GM20431 (cell line): ENCODE data around the gene MGAT4A.

ENCODE experiments used
- in situ Hi-C: fragments of 300-500 bp; cut with MseI, MboI; formaldehyde crosslinking; loops from one replicate; pipeline ENCODE4 v1.15.0; 2020; ENCODE audit warnings: low sequenced_read_pairs; ENCODE audit not compliant: unreplicated experiment

Gene MGAT4A

DNA sequence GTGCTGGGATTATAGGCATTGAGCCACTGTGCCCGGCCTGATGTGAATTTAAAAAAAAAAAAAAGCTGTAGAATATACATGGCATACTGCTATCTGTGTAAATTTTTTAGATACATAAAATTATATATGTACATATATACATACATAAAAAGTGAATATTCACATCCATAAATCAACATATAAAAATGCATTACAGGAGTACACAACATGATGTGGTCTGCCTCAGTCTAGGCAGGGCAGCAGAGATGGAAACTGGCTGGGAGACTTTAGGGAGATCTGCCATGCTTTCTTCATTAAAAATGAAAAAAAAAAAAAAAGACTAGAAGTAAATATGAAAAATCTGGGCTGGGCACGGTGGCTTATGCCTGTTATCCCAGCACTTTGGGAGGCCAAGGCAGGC, 24.3 kb downstream of the MGAT4A start:
- in situ Hi-C loops, result no loop called here

DNA sequence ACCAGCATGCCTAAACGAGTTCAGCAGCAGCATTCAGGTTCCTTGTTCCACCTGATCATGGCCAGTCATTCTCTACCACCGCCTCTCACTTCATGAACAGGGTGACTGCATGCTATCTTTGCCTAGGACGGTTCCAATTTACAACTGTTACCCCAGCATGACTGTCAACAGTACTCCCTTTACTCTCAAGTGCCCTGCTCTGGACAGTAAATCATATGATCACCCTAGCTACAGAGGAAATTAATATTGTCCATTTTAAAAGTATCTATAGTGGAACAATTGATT, 25.7 kb downstream of the MGAT4A start:
- in situ Hi-C loops, result no loop called here

DNA sequence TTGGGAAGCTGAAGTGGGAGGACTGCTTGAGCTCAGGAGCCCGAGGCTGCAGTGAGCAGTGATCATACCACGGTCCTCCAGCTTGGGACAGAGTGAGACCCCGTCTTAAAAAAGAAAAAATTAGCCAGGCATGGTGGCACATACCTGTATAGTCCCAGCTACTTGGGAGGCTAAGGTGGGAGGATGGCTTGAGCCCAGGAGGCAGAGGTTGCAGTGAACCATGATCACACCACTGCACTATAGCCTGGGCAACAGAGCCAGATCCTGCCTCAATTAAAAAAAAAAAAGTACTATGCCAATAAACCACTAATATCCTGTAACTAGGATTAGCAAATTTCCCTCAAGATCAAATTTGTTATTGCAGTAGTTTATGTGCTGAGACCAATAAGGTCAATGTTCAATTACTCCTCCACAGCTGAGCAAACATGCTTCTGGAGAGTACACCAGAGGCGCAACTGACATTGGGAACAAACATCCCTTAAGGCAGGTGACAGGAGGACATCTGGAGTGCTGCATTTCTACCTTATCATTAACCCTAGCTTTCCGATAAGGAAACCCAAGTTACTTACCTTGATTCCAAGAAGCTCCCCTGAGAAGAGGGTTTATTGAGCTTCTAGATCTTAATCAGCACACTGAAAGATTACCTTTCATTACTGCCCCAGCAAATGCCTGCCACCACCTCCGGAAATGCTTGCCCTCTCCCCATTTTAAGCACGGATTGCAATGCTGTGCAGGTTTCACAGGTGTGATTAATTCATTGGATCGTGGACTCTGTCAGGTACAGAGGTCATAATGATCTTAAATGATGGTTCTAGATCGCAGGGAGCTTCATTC, 26.2 kb downstream of the MGAT4A start:
- in situ Hi-C loops, result no loop called here

DNA sequence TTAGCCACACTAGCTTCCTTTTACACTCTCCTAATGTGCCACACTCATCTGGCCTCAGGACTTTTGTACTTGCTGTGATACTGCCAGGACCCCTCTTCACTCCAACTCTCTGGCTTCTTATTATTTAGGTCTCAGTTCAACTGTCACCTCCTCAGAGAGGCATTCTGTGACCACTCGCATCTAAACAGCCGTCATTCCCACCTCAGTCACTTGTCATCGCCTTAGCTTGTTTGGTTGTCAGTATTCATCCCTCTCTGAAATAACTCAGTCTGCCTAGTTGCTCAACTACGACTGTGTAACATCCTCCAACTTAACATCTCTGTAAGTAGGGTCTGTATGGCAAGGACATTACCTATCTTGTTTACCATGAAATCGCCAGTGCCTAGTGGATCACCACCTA, 27.2 kb downstream of the MGAT4A start:
- in situ Hi-C loops, result no loop called here

DNA sequence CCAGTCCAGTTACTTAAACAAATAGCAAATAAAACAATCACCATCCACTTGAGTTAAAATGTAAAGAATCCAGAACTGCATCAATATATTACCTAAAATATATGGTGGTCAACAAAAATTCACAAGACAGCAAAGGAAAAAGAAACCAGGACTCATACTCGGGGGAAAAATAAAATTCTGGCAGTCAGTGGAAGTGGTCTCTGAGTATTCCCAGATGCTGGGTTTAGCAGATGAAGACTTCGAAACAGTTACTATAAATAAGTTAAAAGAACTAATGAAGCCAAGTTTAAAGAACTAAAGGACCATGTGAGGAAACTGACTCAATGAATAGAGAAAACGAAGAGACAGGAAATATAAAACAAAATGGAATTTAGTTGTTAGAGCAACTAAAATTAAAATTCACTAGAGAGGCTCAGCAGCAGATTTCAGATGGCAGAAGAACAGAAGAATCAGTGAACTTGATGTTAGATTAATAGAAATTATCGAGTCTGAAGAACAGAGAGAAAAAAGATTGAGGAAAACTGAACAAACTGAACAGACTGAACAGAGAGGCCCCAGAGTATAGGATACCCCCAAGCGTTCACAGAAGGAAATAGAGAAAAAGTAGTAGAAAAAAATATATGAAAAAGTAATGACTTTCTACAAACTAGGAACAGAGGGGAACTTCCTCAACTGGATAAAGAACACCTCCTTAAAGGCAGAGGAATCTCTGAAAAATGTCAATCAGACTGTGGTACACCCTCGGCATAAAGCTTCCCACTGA, 27.9 kb downstream of the MGAT4A start:
- in situ Hi-C loops, result no loop called here

DNA sequence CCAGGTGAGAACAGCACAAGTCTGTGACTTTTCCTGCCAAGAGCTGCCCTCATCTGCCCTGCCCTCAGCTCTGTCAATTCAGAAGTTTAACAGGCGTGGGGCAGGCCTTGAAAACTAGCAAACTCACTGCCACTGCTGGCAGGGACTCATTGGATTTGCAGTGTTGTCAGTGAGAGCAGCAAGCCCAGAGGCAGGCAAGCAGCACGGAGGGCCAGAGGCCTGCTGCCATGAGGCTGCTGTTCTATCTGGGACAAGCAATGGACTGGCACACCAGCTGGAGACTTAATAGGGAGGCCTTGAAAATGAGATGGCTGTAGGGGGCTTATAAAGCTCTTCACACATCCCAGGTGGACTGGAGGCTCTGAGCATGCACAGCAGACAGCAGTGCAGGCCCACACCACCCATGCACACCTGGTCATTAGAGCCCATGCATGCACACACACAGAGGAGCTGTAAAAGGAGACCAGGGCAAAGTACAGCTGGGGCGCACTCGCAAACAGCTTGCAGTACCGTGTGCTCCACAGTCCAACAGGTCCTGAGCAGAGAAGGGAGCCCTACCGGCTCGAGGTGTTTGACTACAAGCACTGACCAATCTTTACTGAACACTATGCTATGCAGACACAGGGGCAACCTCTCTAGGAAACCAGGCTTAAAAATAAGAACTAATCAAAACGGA, 28.7 kb downstream of the MGAT4A start:
- in situ Hi-C loops, result no loop called here

DNA sequence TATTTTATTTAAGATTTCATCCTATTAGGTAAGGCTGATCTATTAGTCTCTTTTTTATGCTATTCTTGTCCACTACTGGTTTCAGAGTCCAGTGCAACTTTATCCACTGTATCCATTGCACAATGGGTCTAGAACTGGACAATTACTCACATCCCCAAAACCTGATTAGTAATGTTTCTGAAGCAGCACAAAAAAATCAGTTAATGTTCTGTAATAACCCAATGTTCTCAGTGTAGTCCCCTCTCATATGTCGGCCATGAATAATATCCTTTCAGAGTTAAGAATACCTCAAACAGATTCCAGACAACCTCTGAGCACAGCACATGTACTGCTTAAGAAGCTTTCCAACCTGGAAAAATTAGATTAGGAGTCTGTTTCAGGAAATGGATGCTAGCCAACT, 29.7 kb downstream of the MGAT4A start:
- in situ Hi-C loops, result no loop called here

DNA sequence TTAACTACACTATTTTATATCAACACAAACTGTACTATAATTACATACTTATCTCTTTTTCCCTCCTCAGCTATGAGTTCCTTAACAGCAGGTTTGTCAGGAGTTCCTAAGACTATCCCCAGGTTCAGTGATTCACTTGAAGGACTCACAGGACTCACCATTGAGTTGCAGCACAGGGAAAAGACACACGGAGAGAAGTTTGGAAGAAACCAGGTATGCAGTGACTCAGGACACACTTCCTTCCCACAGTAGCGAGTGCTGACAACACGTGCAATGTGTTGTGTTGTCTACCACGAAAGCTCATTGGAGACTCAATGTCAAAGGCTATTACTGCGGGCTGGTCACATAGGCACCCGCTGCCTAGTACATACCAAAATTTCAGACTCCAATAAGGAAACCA, 32.0 kb downstream of the MGAT4A start:
- in situ Hi-C loops, result no loop called here

DNA sequence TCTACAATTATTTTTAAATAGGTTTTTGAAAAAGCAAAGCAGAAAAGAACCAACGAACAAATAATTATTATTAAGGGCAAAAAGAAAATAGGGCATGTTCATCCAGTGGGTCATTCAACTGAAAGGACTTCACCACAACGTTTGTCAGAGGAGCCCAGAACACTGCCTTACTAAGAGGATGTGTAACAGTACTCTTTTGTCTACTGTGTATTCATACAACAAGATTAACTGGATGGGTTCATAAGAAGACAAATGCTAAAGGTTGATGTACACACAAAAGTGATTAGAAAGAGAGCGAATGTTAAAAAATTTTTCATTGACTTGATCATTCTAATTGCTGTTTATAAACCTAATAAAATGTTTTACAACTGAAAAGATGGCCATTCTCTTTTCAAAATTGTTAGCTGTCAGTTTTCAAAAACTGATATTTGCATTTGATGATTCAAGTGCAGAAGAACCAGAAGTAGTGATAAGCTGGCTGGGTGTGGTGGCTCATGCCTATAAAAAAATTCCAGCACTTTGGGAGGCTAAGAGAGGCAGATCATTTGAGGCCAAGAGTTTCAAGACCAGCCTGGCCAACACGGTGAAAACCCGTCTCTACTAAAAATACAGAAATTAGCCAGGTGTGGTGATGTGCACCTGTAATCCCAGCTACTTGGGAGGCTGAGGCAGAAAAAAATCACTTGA, 33.1 kb downstream of the MGAT4A start:
- in situ Hi-C loops, result no loop called here

DNA sequence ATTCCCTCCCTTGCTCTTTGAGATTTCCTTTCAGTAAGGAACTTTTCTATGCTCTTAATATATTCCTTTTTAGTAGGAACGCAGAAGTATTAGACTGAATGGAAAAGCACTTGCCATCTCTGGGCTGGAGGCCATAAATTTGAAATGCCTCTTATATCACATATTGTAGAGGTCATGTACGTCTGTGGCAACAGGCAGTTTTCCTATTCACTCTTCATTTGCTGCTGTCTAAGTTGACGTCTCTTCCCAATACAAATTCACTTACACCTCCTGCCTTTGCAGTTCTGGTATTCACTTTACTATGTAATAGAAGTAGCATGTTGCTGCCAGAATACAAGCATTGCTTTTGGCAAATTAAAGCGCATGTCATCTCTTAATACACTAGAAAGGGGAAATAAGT, 34.7 kb downstream of the MGAT4A start:
- in situ Hi-C loops, result no loop called here

DNA sequence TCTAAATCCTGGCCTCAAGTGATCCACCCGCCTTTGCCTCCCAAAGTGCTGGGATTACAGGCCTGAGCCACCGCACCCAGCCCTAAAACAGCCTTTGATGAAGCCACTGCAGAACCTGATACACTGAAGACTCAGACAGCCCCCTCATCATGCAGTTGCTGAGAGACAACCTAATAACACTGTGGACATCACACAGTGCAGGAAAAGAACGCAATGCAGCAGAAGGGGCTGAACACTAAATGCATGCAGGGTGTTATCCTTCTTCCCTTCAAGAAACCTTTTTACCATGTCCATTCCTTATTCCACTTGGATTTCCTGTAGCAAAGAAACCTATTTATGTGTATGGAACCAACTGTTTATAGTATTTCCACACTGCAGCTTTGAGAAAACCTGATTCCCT, 35.7 kb downstream of the MGAT4A start:
- in situ Hi-C loops, result no loop called here

DNA sequence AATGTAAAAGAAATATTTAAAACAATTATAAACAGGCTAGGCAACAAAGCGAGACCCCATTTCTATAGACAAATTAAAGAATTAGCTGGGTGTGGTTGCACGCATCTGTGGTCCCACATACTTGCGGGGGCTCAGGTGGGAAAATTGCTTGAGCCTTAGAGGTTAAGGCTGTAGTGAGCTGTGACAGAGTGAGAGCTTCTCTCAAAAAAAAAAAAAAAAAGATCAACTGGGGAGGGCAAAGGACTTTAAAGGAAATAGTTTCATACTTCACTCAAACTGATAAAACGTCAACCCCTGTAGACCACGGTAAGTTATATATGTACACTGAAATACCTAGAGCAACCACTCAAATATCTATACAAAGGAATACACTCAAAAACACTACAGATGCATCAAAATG, 37.5 kb downstream of the MGAT4A start:
- in situ Hi-C loops, result no loop called here

DNA sequence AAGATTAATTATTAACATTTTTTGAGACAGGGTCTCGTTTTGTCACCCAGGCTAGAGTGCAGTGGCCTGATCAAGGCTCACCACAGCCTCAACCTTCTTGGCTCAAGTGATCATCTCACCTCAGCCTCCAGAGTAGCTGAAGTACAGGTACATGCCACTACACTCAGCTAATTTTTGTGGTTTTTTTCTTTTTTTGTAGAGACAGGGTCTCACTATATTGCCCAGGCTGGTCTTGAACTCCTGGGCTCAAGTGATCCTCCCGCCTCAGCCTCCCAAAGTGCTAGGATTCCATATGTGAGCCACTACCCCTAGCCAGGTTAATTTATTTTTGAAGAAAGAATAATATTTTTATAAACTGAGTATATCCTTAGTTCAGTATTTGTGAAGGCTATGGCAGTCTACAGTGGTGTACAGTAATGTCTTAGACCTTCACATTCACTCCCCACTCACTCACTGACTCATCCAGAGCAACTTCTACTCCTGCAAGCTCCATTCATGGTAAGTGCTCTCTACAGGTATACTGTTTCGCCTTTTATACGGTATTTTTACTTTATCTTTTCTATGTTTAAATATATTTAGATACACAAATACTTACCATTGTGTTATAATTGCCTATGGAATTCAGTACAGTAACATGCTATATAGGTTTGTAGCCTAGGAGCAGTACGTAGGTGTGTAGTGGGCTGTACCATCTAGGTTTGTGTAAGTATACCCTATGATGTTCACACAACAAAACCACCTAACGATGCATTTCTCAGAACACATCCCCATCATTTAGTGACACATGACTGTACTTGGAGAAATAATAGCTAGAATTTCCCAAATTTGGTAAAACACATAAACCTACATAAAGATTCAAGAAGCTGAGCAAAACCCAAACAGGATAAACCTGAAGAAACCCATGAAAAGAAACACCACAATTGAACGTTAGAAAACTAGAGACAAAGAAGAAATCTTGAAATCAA, 38.6 kb downstream of the MGAT4A start:
- in situ Hi-C loops, result no loop called here

DNA sequence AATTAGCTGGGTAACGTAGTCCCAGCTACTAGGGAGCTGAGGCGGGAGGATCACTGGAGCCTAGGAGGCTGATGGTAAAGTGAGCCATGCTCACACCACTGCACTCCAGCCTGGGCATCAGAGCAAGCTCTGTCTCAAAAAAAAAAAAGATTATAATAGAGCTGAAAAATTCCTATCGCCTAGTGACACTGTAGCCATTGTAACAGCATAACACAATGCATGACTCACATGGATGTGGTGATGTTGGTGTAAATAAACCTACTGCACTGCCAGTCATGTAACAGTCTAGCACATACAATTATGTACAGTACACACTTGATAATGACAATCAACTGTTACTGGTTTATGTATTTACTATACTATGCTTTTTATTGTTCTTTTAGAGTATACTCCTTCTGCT, 39.6 kb downstream of the MGAT4A start:
- in situ Hi-C loops, result no loop called here

DNA sequence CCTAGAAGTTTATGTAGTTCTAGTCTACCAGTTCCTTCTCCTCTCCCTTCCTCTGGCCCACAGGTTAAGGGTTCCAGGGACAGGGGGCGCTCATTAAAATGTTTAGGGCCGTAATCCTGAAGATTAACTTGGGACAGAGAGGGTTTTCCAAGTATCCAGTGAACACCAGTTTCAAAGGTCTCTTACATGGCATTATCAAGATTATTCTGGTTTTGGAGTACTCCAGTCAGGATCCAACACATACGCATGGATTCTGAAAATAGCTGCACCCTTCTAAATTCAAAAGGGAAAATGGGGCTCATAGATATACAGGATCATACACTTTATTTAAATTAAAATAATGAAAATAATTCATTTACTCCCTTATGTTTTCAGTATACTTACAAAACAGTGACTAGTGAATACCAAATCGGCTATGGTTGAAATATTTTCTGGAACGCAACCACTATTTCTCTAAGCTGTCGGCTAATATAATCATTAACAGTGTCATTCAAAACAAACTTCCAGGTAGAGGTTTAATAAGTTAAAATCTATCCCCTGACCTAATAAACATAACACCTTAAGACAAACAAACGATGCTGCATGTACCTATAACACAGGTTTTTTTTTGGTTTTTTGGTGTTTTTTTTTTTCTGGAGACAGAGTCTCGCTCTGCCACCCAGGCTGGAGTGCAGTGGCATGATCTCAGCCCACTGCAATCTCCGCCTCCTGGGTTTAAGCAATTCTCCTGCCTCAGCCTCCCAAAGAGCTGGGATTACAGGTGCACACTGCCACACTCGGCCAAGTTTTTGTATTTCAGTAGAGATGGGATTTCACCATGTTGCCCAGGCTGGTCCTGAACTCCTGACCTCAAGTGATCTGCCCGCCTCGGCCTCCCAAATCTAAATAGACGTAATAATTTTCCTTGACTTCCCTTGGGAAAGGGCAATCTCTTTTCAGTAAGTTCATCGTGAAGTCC, 44.7 kb downstream of the MGAT4A start:
- in situ Hi-C loops, result no loop called here

DNA sequence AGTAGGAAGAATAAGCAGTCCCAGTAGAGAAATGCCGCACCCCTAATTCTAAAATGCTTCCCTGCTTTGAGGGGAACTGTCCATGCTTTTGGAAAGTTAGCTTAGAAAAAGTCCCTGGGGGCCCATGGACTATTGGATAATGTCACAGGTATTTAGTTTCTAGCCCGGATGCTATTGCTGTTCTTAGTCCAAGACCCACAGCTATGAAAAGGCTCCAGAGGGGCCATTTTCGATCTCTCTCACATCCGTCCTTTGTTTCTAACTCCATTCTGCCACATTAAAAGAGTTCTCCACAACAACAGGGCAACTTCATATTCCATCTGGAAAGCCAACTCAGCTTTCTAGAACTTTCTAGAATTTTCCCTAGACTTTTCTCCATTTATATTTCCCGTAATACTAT, 47.2 kb downstream of the MGAT4A start:
- in situ Hi-C loops, result no loop called here

DNA sequence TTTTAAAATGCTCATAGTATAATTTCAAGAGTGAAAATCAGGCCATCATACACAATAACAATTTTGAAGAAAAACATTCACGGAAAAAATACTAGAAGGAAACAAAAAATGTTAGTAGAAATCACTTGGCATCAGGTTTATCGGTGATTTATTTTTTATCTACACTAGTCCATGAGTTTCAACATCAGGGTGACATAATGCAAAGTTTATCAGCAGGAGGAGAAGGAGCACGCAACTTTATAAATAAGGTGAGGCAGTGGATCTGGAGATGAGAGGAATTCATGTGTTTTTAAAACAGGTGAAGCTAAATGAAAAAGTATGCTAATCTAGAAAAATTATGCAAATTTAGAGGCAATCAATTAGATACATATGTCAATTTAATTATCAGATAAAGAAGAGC, 54.2 kb downstream of the MGAT4A start:
- in situ Hi-C loops, result no loop called here

DNA sequence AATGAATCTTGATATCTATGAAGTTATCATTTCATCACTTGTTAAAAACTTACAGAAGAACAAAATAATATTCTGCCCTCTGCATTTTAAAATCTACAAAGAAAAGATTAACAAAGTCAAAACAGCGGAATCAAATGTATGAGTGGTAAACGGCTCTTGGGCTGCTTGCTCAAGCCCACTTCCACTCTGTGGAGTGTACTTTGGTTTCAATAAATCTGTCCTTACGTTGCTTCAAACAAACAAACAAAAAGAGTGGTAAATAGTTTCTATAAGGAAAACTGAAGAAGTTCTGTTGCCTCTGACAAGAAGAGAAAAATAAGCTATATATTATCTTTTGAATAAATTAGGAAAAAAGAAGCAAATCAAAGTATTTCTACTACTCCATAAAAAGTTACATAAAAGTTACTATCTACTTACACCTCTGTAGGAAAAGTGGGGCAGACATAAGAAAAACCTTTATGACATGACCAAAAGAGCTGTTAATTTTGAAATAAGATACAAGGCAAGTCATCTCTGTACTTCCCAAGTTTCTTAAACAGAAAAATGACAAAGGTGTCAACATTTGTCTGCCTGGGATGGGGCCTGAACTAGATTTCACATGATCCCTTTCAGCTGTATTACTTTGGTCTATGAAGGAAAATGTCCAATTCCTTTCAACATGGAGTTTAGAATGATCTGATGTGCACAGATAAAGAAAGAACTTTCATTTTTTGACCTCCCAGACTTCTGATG, 56.5 kb downstream of the MGAT4A start:
- in situ Hi-C loops, result no loop called here
